Measurements from ENCODE around the gene IFNA13.
A peak's percentile ranks its signal among the peaks of the same experiment; 100 is the strongest.
"Not testable (repeated sequence)": the region's sequence is repeated elsewhere in the genome, so short reads cannot be mapped to it uniquely, and the experiment has no call there.

The IFNA13 gene

DNA sequence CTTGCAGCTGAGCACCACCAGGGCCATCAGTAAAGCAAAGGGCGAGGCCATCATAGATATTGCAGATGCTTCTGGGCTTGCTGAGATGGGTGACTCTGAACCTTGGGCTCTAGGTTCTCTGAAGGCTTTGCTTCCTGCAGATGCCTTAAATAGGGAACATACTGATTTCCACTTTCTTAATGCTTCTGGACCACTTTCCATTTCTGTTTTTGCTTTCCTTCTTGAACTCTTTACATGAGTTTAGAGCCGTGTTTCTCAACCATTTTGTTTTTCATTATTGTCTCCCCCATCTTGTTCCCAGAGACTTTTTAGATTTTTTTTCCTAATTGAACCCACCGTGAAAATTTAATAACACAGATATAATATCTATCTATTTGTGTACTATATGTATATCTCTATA is at the start of gene IFNA13:
Gene IFNA13, minus strand, starts transcription at position 101 of the 400 bp plus-strand sequence. Its CDS starts 47 bp downstream, at position 54.
- DNase-seq = no peak

GRCh38 chr9:21415493-21416267 is 47.8 kb upstream of the IFNA13 start:
- DNase-seq = peak; percentile 24

GRCh38 chr9:21414220-21414940 is 46.5 kb upstream of the IFNA13 start:
- DNase-seq = no peak

- DNase-seq = no peak
Measured at GRCh38 chr9:21413624-21414023, 45.8 kb upstream of the IFNA13 start.

- no peak for DNase-seq
Measured at GRCh38 chr9:21413151-21413550, 45.3 kb upstream of the IFNA13 start.

- peak; percentile 75 for DNase-seq
Measured at GRCh38 chr9:21412107-21412506, 44.2 kb upstream of the IFNA13 start.

- no peak for DNase-seq
Measured at GRCh38 chr9:21408817-21409216, 41.0 kb upstream of the IFNA13 start, which contains the start of gene IFNA8. Gene IFNA8 (plus strand): TSS chr9:21409117. CDS start chr9:21409177, 60 bp downstream.

DNA sequence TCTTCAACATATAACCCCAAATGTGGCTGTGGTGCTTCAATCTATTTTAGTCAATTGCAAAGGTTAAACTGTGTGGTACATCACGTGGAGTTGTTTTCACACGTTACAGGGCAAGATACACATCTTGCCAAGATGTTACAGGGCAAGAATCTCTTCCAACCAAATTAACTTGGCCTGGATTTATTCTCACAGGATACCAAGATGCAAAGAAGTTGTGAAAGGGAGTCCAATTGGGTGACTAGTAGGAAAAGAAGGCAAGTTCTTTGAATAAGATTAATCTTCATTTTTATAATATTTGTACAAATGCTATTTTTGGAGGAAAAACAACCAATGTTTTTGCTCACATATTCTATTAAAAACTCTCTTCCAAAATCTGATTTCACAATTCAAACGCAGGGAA is 36.3 kb upstream of the IFNA13 start:
- DNase-seq = no peak

DNA sequence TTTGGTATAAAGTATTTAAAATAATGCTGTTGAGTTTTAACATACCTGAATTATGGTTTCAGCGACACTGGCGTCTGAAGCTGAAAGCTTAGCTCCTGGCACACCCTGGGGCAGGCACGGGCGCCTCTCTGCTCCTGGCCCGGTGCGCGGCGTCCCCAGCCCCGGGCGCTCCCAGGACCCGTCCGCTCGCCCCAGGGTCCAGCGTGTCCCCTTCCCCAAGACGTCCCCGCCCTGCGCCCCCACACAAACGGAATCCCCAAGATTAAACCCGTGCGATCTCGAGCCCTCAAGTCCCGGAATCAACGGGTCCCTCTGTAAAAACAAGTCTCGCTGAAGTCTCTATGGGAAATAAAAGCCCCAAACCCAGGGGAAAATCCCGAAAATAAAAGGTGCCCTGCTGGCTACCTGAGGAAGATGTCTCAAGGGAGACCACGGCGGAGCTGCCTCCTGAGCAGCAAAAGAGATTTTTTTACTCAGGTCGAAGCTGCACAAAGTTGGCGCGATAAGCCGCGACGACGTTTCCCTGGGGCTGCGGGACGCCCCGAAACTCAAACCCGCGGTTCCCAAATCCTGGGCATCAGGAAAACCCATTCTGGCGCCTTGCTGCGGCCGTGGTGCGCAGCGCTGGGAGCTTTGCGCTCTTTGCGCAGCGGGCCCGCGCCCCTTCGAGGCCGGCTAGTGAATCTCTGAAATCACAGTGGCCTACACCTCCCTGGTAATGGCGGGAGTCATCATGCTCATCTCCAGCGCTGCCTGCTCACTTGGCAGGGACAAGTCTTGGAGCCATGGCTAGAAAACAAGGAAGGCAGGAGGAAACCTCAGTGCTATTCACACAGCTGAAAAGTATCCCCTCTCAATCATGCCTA is 34.8 kb upstream of the IFNA13 start:
- no peak for DNase-seq

- no peak for DNase-seq
Measured at GRCh38 chr9:21399956-21400355, 32.1 kb upstream of the IFNA13 start.

DNA sequence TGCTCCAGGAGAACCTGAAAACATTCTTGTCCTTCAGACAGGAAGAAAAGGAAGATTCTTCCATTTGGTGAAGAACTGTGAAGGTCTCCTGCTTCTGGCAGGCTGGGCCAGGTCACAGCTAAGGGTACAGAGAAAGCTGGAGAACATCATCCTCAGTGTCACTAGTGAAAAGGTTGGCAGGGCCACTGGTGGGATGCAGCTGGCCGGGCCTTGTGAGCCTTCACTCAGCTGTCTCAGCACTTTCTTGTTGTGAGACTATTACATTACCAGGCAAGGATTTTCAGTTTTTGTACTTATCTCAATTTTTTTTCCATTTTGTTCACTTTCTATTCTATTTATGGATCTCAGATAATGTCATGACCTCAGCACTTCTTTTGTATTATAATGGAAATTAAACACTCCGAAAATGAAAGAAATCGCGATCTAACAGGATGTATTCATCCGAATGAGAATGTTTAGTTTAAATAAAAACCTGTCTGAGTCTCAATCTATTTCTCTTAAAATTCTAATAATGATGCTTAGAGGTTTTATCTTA is 31.2 kb upstream of the IFNA13 start:
- no peak for DNase-seq

GRCh38 chr9:21395778-21396717 is 28.2 kb upstream of the IFNA13 start:
- DNase-seq = peak; percentile 17

DNA sequence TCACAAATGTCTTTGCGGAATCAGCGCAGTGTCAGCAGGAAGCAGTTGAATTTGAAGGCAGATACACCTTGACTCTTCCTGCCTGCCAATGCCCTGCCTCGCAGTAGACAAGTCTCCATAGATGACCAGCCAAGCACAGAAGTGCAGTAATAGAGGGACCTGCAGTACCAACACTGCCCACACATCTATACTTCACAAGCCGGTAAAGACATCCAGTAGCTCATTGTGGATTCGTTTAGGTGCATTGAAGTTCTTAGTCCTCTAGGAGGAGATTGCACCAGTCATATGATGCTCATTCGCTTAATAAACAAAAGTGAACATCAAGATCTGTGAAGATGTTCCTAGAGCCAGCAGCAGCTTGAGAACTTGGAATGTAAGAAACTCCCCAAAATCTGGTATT is 24.4 kb upstream of the IFNA13 start:
- no peak for DNase-seq

GRCh38 chr9:21385131-21385670 is 17.3 kb upstream of the IFNA13 start, which contains the start of gene IFNA2:
Gene IFNA2 (minus strand): TSS chr9:21385398. CDS start chr9:21385329, 69 bp downstream.
- DNase-seq = no peak

GRCh38 chr9:21383627-21384026 is 15.8 kb upstream of the IFNA13 start:
- DNase-seq = no peak

GRCh38 chr9:21381448-21382339 is 13.8 kb upstream of the IFNA13 start:
- no peak for DNase-seq

- DNase-seq = not testable (repeated sequence)
Measured at GRCh38 chr9:21371467-21371866, 3.6 kb upstream of the IFNA13 start.

GRCh38 chr9:21367169-21367568 is 688 bp downstream of the IFNA13 start:
- not testable (repeated sequence) for DNase-seq

- DNase-seq = no peak
Measured at GRCh38 chr9:21362287-21362686, 5.6 kb downstream of the IFNA13 start.
